HG03521 (cell line): ENCODE measurements around the gene RRAD.
"Not testable (repeated sequence)": the region's sequence is repeated elsewhere in the genome, so short reads cannot be mapped to it uniquely, and the experiment has no call there.

Experiments
- ATAC-seq: cut with Tn5 transposase; IDR thresholded peaks from one replicate; pipeline ENCODE4 v1.9.1; 2021; ENCODE audit warnings: mild to moderate bottlenecking, moderate library complexity; ENCODE audit not compliant: unreplicated experiment

RRAD gene

GRCh38 chr16:66950971-66951790 lies 25.8 kb upstream of the RRAD start:
- ATAC-seq, result no peak

DNA sequence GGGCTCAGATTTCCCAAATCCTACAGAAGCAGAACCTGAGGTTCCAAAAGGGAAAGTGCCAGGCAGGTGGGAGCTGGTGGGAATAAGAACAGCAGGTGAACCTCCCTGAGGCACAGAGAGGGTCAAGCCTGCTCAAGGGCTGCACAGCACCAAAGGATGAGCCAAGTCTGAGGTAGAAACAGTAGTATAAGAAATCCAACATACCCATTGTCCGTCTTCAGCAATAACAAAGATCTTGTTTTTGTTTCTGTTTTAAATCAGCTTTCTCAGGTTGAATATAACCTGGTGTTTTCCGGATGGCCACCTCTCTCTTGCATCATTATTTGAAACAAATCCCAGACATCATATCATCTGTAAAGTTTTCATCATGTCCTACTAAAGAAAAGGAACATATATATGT lies 25.1 kb upstream of the RRAD start:
- no peak for ATAC-seq

- ATAC-seq, result no peak
These were observed 24.1 kb upstream of the RRAD start for GRCh38 chr16:66949472-66949871.

- ATAC-seq, result no peak
These were observed 23.5 kb upstream of the RRAD start for GRCh38 chr16:66948837-66949225.

GRCh38 chr16:66948134-66948836 lies 22.9 kb upstream of the RRAD start:
- ATAC-seq, result no peak

DNA sequence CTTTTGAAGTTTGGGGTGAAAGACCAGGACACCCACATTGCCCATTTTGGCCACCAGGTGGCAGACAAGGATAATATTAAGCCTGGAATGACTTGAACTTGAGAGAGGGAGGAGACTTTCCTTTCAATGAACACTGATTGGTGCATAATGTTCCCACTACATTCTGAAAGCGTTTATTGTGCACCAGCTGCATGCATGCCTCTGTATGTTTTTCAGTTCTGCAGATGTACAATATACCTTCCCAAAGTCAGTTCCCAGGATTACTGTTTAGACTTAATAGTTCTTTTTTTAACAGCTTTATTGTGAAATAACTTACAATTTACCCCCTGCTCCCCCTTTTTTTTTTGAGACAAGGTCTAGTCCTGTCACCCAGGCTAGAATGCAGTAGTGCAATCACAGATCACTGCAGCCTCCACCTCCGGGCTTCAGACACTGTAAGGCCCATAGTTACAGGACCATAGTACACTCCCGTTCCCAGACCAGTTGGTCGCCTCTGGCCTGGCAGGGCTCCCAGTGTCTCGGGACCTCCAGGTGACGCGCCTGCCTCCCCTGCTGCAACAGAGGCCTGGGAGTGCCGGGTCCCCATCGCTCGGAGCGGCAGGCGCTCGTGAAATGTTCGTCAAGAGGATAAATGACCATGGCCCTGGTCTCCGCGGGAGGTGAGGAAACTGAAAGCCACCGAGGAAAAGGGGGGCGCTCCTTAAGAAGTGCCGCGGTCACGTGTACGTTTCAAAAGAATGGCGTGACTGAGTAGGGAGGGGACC lies 22.1 kb upstream of the RRAD start:
- no peak for ATAC-seq

DNA sequence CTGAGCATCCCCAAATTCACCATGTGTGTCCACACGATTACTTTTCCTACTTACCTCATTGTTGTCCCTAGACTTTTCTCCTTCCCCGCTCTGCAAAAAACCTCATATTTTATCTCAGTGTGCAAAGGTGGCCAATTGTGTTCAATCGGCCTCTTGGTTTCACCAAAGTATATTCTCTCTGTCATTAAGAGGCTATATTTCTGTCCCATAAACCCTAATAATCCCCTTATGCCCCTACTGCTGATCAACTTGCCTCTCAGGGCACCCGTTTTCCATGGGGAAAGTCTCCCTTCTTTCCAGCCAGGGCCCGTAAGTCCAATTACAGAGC lies 21.6 kb upstream of the RRAD start:
- no peak for ATAC-seq

DNA sequence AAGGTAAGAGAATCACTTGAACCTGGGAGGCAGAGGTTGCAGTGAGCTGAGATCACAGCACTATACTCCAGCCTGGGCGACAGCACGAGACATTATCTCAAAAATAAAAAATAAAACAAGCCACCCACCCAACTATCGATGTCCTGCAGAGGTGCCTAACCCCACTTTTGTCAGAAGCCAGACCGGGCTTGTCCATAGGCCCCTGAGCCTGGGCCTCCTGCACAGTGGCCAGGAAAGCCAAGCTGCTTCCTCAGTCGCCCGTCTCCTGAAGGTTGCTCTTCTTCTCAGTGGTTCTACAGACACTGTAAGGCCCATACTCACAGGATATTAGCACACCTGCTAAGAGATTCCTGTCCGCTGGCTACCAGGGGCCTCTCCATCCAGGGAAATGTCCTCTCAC lies 21.2 kb upstream of the RRAD start:
- no peak for ATAC-seq

- ATAC-seq, result no peak
These were observed 20.6 kb upstream of the RRAD start for GRCh38 chr16:66945939-66946338.

- not testable (repeated sequence) for ATAC-seq
These were observed 19.6 kb upstream of the RRAD start for GRCh38 chr16:66944971-66945370.

DNA sequence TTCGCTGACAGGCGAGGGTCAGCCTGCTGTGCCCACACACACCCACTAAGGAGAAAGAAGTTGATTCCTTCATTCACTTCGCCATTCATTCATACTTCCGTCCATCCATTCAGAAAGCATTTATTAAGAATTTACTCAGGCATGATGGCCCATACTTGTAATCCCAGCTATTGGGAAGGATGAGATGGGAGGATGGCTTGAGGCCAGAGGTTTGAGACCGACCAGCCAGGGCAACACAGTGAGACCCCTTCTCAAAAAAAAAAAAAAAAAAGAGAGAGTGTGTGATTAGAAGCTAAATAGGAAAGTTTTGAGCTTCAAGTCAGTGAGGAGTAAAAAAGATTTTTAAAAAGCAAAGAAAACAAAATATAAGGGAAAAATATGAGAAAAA lies 18.7 kb upstream of the RRAD start:
- ATAC-seq, result no peak

DNA sequence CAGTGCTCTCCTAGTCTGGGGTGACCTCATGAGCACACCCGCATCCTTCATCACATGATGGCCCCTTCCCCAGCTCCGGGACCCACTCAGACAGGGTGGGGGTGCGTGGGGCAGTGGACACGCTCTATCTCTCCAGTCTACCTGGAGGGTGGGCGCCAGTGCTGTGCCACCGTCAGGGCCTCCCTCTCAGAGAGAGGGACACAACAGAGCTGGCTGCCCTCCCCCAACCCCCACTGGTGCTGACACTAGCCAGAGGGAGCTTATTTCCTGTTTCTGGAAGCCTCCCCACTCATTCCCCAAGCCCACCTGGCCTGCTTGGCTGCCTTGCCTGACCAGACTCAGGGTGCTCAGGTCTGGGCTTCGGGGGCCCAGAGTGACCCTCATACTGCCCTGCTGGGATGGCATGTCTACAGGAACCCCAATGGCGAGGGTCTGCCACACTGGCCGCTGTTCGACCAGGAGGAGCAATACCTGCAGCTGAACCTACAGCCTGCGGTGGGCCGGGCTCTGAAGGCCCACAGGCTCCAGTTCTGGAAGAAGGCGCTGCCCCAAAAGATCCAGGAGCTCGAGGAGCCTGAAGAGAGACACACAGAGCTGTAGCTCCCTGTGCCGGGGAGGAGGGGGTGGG lies 18.2 kb upstream of the RRAD start:
- no peak for ATAC-seq

- no peak for ATAC-seq
These were observed 17.6 kb upstream of the RRAD start for GRCh38 chr16:66942981-66943380.

DNA sequence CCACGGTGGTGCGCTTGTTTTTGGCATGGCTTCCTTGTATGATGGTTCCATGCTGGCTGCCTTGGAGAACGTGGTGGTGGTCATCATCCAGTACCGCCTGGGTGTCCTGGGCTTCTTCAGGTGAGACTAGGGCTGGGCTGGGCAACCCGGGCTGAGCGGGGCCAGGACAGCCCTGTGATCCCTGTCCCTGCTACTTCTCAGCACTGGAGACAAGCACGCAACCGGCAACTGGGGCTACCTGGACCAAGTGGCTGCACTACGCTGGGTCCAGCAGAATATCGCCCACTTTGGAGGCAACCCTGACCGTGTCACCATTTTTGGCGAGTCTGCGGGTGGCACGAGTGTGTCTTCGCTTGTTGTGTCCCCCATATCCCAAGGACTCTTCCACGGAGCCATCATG lies 14.9 kb upstream of the RRAD start:
- ATAC-seq, result no peak

- no peak for ATAC-seq
These were observed 14.0 kb upstream of the RRAD start for GRCh38 chr16:66939366-66939765.

DNA sequence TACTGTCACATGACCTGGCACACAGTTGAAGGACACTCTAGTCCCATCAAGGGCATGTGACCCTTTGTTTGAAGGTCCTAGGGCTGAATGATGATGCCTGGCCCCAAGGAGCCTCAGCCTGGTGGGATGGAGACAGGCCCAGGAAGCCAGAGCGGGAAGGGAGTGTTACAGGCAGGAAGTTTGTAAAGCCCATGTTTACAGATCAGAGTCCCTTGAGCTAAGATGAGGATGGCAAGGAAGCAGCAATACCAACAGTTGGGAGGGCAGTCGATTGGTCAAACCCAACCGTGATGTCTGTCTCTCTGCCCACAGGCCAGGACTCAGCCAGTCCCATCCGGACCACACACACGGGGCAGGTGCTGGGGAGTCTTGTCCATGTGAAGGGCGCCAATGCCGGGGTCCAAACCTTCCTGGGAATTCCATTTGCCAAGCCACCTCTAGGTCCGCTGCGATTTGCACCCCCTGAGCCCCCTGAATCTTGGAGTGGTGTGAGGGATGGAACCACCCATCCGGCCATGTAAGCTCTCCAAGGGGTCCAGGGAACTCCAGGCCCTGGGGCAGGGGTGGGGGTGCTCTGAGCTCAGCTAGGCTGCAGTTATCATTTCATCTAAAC lies 12.5 kb upstream of the RRAD start:
- ATAC-seq, result no peak

DNA sequence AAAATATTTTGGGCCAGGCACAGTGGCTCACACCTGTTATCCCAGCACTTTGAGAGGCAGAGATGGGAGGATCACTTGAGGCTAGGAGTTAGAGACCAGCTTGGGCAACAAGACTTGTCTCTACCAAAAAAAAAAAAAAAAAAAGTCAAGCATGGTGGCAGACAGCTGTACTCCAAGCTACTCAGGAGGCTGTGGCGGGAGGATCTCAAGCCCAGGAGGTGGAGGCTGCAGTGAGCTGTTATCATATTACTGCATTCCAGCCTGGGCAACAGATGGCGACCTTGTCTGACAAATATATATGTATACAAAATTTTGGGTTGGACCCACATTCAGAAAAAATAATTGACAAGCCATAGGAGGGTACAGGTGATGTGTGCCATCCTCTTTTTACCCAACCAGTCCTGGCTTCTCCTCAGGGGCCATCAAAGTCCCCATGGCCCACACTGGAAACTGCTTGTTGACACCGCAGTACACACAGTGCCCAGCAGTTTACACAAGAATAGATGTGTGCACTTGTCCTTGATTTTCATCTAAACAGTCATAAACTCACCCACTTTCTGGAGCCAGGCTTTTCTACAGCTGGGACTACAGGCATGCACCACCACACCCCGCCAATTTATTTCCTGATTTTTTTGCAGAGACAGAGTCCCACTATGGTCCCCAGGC lies 11.7 kb upstream of the RRAD start:
- ATAC-seq, result no peak

DNA sequence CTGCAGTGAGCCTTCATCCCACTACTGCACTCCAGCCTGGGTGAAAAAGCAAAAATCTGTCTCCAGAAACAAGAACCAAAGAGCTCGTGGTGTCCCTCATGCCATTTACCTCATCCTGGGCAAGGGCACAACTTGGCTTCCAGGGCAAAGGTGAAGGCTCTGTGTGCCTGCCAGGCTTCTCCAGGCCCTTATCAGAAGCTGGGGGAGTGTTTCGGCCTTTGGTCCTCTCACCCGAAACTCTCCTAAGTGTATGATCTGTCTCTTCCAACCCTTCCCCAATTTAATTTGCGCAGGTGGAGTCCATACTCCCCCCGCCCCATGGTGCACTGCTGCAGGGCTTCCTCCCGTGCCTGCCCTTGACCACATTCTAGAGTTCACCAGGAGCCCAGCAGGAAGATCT lies 11.1 kb upstream of the RRAD start:
- no peak for ATAC-seq

GRCh38 chr16:66935314-66936011 lies 10.1 kb upstream of the RRAD start, which contains the start of gene CES2:
Gene CES2 (plus strand): TSS chr16:66935516. CDS start chr16:66935636, 120 bp downstream.
- ATAC-seq, result no peak

DNA sequence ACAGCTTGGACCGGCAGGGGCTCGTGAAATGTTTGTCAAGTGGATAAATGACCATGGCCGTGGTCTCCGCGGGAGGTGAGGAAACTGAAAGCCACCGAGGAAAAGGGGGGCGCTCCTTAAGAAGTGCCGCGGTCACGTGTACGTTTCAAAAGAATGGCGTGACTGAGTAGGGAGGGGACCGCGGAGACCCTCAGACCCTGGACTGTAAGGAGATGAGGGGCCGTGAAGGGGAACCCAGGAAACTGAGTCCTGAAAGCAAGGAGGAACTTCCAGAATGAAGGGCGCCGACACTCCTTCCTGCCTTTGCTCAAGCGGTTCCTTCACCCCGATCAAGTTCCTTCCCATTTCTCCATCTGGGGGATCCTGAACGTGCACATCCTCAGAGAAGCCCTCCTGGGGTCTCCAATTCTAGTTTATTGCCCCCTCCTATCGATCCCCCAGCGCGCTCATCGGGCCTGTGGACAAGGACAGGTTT lies 9.5 kb upstream of the RRAD start:
- not testable (repeated sequence) for ATAC-seq
